Aorta (tissue), 5 donors: ENCODE results near the gene CAPG. TPM values are rescaled to one million over a fixed set of nuclear protein-coding genes. Genes with fewer than 3 reads are reported as not detected.
"Not testable (repeated sequence)": the region's sequence is repeated elsewhere in the genome, so short reads cannot be mapped to it uniquely, and the experiment has no call there.

Experiments
- ATAC-seq: fragments of 200-7000 bp; cut with Tn5 transposase; one replicate; pipeline ENCODE4 v1.9.1; 2022; ENCODE audit warnings: moderate library complexity; ENCODE audit not compliant: low FRiP score
- DNase-seq, 2 donors: peaks; one replicate each; pipeline ENCODE4 v3.0.0-alpha.2; 2020
- H3K27ac ChIP-seq, 2 donors: one replicate each; pipeline ENCODE4 v1.5.1; 2013; ENCODE audit warnings: low read length in 2 of 2, mild to moderate bottlenecking in 2 of 2, moderate library complexity in 2 of 2, control low read depth in 1 of 2, inconsistent platforms in 1 of 2, low read depth in 1 of 2
- H3K27me3 ChIP-seq, 2 donors: one replicate each; pipeline ENCODE4 v1.6.1; 2013; ENCODE audit warnings: control low read depth in 1 of 2, low read length in 1 of 2, mild to moderate bottlenecking in 1 of 2, moderate library complexity in 1 of 2; ENCODE audit not compliant: insufficient read depth in 2 of 2, control insufficient read depth in 1 of 2
- H3K36me3 ChIP-seq, 2 donors: one replicate each; pipeline ENCODE4 v1.6.1; 2013; ENCODE audit warnings: control low read depth in 1 of 2, low read length in 1 of 2, mild to moderate bottlenecking in 1 of 2; ENCODE audit not compliant: insufficient read depth in 2 of 2, control insufficient read depth in 1 of 2
- H3K4me1 ChIP-seq, 2 donors: one replicate each; pipeline ENCODE4 v1.6.1; 2013; ENCODE audit warnings: low read length in 2 of 2, control low read depth in 1 of 2, mild to moderate bottlenecking in 1 of 2, moderate library complexity in 1 of 2; ENCODE audit not compliant: insufficient read depth in 2 of 2, control insufficient read depth in 1 of 2
- H3K4me3 ChIP-seq, 2 donors: one replicate each; pipeline ENCODE4 v1.5.1; 2013; ENCODE audit warnings: low read length in 2 of 2, control low read depth in 1 of 2, mild to moderate bottlenecking in 1 of 2
- H3K9me3 ChIP-seq: one replicate; pipeline ENCODE4 v1.6.1; 2013; ENCODE audit warnings: mild to moderate bottlenecking, low read length; ENCODE audit not compliant: control insufficient read depth
- WGBS, 2 donors: extraction: QIAGEN DNeasy Blood & Tissue Kit; methylation state at CpG; one replicate each; pipeline ENCODE4 v1.1.7; 2013; 5-methylcytosine and 5-hydroxymethylcytosine counted together
- intact Hi-C, 2 donors: fragments of 100-400 bp; cut with DNase I; formaldehyde crosslinking; loops; one replicate each; pipeline versions ENCODE4 v1.14.2 to v1.15.0; 2022
- polyA plus RNA-seq, 2 donors: library from polyadenylated mRNA; stranded (reverse); fragments of 200-250 nt; gene quantifications; one replicate each; pipeline ENCODE4 v1.2.3, GENCODE V29; 2013
- total RNA-seq, 2 donors: library from RNA; stranded (reverse); fragmentation: NEBNext Ultra II Directional; extraction: Animal tissue kit (Norgen Biotek cat#: 25700); gene quantifications; one replicate each; pipeline ENCODE4 v1.2.1, GENCODE V29; 2021
- donor health status: healthy with polysubstance abuse.
- donor health status: Bipolar disorder and iron deficiency.
- donor health status: DM: no; HTN: no; CAD: no.
- donor health status: DM: no; HTN: no; CAD: no.
- donor health status: DM: yes; HTN: yes; CAD: no.

Gene CAPG
- total and polyA plus RNA-seq, 4 donors, result 24.9 to 103 (median 72.8) TPM

DNA sequence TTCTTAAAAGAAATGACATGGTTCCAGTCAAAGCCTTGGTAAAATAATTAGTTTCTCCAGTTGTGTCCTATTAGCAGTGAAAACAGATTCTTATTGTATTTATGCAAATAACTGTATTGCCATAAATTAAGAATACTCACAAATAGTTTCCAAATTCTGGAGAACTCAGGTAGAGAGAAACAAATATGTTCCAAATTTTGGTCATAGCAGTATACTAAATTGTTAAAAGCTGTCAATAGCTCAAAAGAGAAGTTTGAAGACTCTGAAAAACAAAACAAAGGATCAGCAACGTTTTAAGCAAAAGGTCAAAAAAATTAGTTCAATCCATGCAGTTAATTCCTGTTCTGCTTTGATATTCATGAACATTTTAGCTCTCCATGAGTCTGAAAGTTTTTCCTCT, 30.1 kb downstream of the CAPG start:
- no peaks in the 10 kb centered on the region for H3K27me3 ChIP-seq
- intact Hi-C loops, result no loop called here
- H3K27ac ChIP-seq, result no peak overlapping the region
- ATAC-seq (no peak), DNase-seq (no peak)
- H3K4me1 ChIP-seq, result no peaks in the 10 kb centered on the region
- WGBS, 2 donors, result 84 to 90% methylated on average over 1 of the region's 1 CpG
- H3K4me3 ChIP-seq, result no peak overlapping the region
- peaks cover 0 to 3% of the 10 kb centered on the region in 2 donors for H3K36me3 ChIP-seq
- no peaks in the 10 kb centered on the region for H3K9me3 ChIP-seq

DNA sequence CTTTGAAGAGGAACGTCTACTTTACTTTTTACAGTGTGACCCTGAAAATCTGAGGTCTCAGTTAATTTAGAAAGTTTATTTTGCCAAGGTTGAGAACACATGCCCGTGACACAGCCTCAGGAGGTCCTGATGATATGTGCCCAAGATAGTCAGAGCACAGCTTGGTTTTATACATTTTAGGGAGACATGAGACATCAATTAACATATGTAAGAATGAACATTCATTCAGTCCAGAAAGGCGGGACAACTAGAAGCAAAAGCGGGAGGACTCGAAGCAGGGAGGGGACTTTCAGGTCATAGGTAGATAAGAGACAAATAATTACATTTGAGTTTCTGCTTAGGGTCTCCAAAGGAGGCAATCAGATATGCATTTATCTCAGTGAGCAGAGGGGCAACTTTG, 31.9 kb downstream of the CAPG start:
- Histone ChIP-seq H3K4me1 (no peaks in the 10 kb centered on the region), H3K36me3 (peaks cover 0 to 2% of the 10 kb centered on the region in 2 donors), H3K4me3 (no peak overlapping the region), H3K9me3 (no peaks in the 10 kb centered on the region), H3K27ac (no peak overlapping the region), H3K27me3 (no peaks in the 10 kb centered on the region)
- intact Hi-C loops, result no loop called here
- 88 to 92% methylated on average over 5 of the region's 5 CpGs for WGBS, 2 donors
- DNase-seq (no peak), ATAC-seq (no peak)

DNA sequence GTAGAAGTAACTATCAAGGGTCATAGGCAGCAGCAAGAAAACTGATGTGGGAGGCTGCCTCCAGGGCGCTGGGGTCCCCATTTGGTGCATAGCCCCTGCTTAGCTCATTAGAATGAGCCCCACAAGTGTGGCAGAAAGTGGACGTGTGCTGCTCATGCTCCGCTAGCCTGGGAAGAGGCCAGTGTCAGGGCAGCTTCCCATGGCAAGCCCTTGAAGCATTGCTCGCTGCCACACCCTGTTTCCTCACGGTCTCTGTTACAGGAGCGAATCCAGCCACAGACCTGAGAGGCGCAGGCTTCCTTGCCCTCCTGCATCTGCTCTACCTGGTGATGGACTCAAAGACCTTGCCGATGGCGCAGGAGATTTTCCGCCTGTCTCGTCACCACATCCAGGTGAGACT, 33.1 kb downstream of the CAPG start:
- no peak for ATAC-seq
- Histone ChIP-seq H3K9me3 (no peaks in the 10 kb centered on the region), H3K27me3 (no peaks in the 10 kb centered on the region), H3K4me3 (no peak overlapping the region), H3K4me1 (no peaks in the 10 kb centered on the region), H3K27ac (no peak overlapping the region), H3K36me3 (peaks cover 0 to 2% of the 10 kb centered on the region in 2 donors)
- 89 to 93% methylated on average over 11 of the region's 11 CpGs for WGBS, 2 donors
- no peak for DNase-seq
- intact Hi-C loops, result no loop called here

DNA sequence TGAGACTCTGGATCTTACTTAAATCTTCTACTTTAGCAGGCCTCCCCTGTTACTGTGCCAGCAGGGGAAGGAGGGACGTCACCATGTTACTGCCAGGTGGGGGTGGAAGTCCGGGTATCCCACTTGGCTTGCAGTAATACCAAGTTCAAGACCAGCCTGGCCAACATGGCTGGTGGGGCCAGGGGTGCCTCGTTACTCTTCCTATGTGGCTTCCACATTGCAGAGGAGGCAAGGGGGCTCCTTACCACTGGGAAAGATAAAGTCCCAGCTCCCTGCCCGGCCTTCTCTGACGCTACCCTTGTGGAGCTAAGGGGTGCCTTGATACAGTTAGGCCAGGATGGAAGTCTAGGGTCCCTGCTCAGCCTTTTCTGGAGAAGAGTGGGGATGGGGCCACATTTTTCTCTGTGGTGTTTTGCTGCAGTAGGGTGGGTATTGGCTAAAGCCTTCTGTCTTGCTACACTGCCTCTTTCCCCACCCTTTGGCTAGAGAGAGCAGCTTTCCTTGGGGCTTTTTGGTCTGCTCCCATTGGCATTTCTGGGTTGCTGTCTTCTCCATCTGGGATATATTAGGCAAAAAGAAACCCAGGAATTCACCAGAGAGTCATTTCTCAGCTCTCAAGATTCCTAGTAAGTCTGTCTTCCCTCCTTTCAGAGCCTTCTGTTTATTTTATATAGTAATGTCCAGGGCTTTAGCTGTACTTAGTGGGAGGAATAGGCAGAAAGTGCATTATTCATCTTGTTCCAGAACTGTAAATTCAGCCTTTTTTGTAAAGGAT, 33.7 kb downstream of the CAPG start:
- Histone ChIP-seq H3K4me3 (no peak overlapping the region), H3K27ac (no peak overlapping the region), H3K27me3 (no peaks in the 10 kb centered on the region), H3K4me1 (no peaks in the 10 kb centered on the region), H3K9me3 (no peaks in the 10 kb centered on the region), H3K36me3 (peaks cover 0 to 2% of the 10 kb centered on the region in 2 donors)
- no peak for DNase-seq
- no peak for ATAC-seq
- 92 to 93% methylated on average over 5 of the region's 5 CpGs for WGBS, 2 donors
- intact Hi-C loops, result no loop called here

DNA sequence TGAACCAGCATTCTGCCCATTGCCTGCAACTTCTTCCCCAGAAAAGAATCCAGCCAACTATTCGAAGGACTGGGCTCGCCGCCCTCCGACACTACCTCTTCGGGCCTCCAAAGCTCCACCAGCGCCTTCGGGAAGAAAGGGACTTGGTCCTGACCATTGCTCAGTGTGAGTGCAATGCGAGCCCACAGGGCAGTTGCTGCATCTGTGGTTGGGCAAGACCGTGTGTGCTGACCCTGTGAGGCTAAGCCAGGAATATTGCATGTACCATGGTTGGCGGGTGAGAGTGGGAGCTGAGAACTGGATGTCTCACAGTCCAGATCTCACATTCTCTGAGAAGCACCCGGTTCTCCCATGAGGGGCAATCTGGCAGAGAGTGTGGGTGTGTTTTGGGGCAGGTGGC, 39.1 kb downstream of the CAPG start:
- DNase-seq (no peak), ATAC-seq (no peak)
- Histone ChIP-seq H3K4me3 (no peak overlapping the region), H3K9me3 (no peaks in the 10 kb centered on the region), H3K36me3 (no peaks in the 10 kb centered on the region), H3K27ac (no peak overlapping the region), H3K27me3 (no peaks in the 10 kb centered on the region), H3K4me1 (no peaks in the 10 kb centered on the region)
- intact Hi-C loops, result no loop called here
- 94 to 96% methylated on average over 11 of the region's 11 CpGs for WGBS, 2 donors

DNA sequence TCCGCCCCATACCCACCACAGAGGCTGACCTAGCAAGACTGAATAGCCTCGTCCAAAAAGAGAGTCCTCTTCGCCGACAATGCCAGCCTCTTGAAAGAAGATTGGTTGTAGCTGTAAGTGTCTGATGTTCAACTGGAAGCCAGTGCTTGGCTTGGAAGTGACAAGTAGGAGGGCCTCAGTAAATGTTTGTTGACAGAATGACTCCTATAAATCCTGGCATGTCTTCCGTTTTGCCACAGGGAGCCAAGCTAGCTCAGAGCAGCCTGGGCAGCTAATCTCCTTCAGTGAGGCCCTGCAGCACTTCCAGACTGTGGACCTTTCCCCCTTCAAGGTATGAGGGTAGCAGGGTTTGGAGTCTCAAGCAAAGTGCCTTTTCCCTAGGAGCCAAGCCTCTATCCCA, 40.7 kb downstream of the CAPG start:
- Histone ChIP-seq H3K9me3 (no peaks in the 10 kb centered on the region), H3K27ac (no peak overlapping the region), H3K36me3 (peaks cover 0 to 2% of the 10 kb centered on the region in 2 donors), H3K4me3 (no peak overlapping the region), H3K4me1 (no peaks in the 10 kb centered on the region), H3K27me3 (no peaks in the 10 kb centered on the region)
- intact Hi-C loops, result no loop called here
- ATAC-seq (no peak), DNase-seq (no peak)
- WGBS, 2 donors, result 33 to 40% methylated on average over 5 of the region's 5 CpGs

DNA sequence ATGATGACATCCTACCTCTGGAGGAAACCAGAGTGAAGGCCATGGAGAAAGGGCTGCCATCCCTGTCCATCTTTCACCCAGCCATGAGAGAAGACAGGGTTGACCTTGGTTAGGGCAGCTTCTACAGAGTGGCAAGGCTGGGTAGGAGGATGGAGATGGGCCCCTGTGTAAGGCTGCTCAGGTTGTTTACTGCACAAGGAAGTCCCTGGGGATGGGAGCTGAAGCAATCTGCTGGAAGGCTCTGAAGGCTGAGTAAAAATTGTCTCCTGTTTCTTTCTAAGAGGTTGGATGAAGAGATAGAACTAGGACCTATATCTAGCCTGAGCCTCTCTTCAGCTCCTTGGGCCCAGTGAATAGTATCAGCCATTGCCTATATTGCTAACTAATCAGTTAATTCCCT, 41.2 kb downstream of the CAPG start:
- ATAC-seq (peak; percentile 10), DNase-seq (no peak)
- Histone ChIP-seq H3K27ac (no peak overlapping the region), H3K4me3 (no peak overlapping the region), H3K36me3 (peaks cover 0 to 2% of the 10 kb centered on the region in 2 donors), H3K27me3 (no peaks in the 10 kb centered on the region), H3K9me3 (no peaks in the 10 kb centered on the region), H3K4me1 (no peaks in the 10 kb centered on the region)
- intact Hi-C loops, result no loop called here

DNA sequence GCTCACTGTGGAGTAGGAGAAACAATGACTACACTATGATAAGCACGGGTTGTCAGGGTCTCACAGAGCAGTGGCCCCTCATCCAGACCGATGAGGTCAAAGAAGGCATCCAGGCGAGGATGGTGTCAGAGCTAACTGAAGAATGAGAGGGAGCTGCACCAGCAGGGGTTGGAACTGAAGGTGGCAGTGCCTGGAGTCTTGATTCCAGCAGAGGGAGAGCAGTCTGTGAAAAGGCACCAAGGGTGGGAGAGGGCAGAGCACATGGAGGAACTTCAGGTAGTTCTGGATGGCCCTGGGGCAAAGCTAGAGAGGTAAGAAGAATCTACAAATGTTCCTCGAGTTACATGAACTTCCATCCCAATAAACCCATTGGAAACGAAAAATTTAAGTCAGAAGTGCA, 43.0 kb downstream of the CAPG start:
- no peaks in the 10 kb centered on the region for H3K9me3 ChIP-seq
- peaks cover 0 to 2% of the 10 kb centered on the region in 2 donors for H3K36me3 ChIP-seq
- DNase-seq, result no peak
- no peak for ATAC-seq
- 85 to 88% methylated on average over 5 of the region's 5 CpGs for WGBS, 2 donors
- intact Hi-C loops, result no loop called here
- H3K4me1 ChIP-seq, result no peaks in the 10 kb centered on the region
- no peaks in the 10 kb centered on the region for H3K27me3 ChIP-seq
- H3K27ac ChIP-seq, result no peak overlapping the region
- no peak overlapping the region for H3K4me3 ChIP-seq

DNA sequence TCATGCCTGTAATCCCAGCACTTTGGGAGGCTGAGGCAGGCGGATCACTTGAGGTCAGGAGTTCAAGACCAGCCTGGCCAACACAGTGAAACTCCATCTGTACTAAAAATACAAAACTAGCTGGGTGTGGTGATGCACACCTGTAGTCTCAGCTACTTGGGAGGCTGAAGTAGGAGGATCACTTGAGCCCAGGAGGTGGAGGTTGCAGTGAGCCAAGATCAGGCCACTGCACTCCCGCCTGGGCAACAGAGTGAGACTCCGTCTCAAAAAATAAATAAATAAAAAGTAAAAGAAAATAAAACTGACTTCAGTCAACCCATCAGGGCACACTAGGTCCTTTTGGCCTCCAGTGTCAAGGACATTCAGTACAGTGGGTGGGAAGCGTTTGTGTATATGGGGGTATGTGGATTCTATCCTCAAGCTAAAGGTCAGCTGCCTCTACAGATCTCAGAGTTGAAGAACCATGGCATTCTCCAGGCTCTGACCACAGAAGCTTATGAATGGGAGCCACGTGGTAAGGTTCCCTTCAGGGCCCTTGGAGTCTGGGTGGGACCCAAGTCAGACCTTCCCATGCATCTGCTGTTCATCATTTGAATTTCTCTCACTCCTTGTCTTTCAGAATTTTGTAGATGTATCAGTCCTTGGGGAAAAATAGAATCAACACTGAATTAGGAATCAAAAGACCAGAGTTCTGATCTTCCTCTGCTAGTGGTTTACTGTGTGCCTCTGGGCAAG, 47.3 kb downstream of the CAPG start:
- H3K27me3 ChIP-seq, H3K4me3 ChIP-seq, H3K9me3 ChIP-seq, DNase-seq, ATAC-seq, H3K27ac ChIP-seq, H3K4me1 ChIP-seq, intact Hi-C loops, H3K36me3 ChIP-seq: not testable (repeated sequence)
- WGBS, 2 donors, result 85 to 86% methylated on average over 5 of the region's 5 CpGs
